Activated CD4-positive, alpha-beta T cell treated with anti-CD3 and anti-CD28 coated beads for 36 hours (primary cell): ENCODE results near the gene SLC25A21. TPM values are rescaled to one million over a fixed set of nuclear protein-coding genes. Genes with fewer than 3 reads are reported as not detected.

ENCODE experiments used
- ATAC-seq: fragments of 200-7000 bp; cut with Tn5 transposase; one replicate; pipeline ENCODE4 v1.10.0; 2021; ENCODE audit warnings: mild to moderate bottlenecking, moderate library complexity
- CTCF ChIA-PET: fragments of 350-600 bp; sonication (Branson Sonifier 250); formaldehyde crosslinking; loops from one replicate; lab custom pipeline; 2021; ENCODE audit warnings: antibody characterized with exemption; lab: Charles Lee
- POLR2A ChIA-PET: fragments of 350-600 bp; sonication (Branson Sonifier 250); formaldehyde crosslinking; loops from one replicate; lab custom pipeline; 2021; ENCODE audit warnings: antibody characterized with exemption, inconsistent platforms; lab: Charles Lee
- DNase-seq: peaks from one replicate; pipeline ENCODE4 v3.0.0-alpha.2; 2020
- H3K27ac Mint-ChIP-seq: one replicate; pipeline ENCODE4 v1.8.0; 2021; ENCODE audit warnings: mixed read lengths
- H3K27me3 Mint-ChIP-seq: one replicate; pipeline ENCODE4 v1.8.0; 2021; ENCODE audit warnings: mixed read lengths
- H3K36me3 Mint-ChIP-seq: one replicate; pipeline ENCODE4 v1.8.0; 2021; ENCODE audit warnings: low read depth, mixed read lengths
- H3K4me1 Mint-ChIP-seq: one replicate; pipeline ENCODE4 v1.8.0; 2021; ENCODE audit warnings: mixed read lengths
- H3K4me3 Mint-ChIP-seq: one replicate; pipeline ENCODE4 v1.8.0; 2021; ENCODE audit warnings: mild to moderate bottlenecking, moderate library complexity, mixed read lengths
- H3K9me3 Mint-ChIP-seq: one replicate; pipeline ENCODE4 v1.8.0; 2021; ENCODE audit warnings: low read depth, mixed read lengths
- intact Hi-C, 2 experiments: fragments of 100-400 bp; cut with DNase I in 1 of 2; cut with micrococcal nuclease in 1 of 2; formaldehyde crosslinking; loops; one replicate each; pipeline versions ENCODE4 v1.14.2 to v1.15.1; 2022 to 2024; cut with DNase I, micrococcal nuclease
- total RNA-seq, 2 experiments: library from RNA; stranded (reverse); gene quantifications; one replicate each; pipeline ENCODE4 v1.2.3, GENCODE V29; 2021

The SLC25A21 gene
- total RNA-seq, 2 experiments from 2014 or later, result not detected

DNA sequence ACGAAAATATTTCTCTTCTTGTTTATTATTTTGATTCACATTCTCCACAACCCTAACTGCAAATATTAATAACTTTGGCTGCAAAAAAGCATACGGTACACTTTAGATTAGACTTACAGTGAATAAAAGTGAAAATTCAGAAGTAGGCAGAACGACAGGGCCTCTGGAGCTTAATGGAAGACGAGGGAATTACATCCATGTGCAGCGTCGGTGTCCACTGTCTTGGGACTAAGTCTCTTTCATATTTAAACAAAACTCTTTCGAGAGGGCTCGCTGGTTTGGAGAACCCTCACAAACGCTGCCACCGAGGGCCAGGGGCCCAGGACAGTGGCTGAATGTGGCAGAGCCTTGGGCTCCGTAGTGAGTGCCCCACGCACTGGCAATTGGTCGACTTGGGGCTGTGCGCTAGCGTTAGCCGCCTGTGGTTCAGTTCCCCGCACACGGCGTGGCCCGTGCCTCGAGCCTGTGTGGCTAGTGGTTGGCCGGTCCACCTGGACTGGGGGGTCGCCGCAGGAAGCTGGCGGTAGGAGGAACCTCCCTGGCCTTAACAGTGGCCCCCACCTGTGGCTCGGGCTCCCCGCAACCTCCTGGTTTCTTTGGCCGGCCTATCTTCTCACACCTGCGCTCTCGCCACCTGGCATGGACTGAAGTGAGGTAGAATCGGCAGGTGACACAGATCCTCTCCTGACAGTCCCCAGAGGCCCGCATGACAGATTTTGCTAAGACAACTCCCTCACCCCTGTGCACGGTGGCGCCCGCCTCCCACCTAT, 511.5 kb downstream of the SLC25A21 start:
- H3K4me1 Mint-ChIP-seq, result peaks cover 52% of the 10 kb centered on the region
- DNase-seq (peak; percentile 6), ATAC-seq (no peak)
- peaks cover 89% of the 10 kb centered on the region for H3K27me3 Mint-ChIP-seq
- CTCF ChIA-PET, result interaction anchor here (0.5 to 1.0 kb wide), 2 partner anchors 8 to 1491 kb away, joined by 3 read pairs; no protein-coding TSS in a partner anchor
- intact Hi-C loops, result loop anchor here in 1 of 2 experiments (5.0 kb wide), 1 partner anchor 931 kb away; no protein-coding TSS in a partner anchor
- H3K36me3 Mint-ChIP-seq, result peaks cover 2% of the 10 kb centered on the region
- peak overlapping the region; percentile 11 for H3K4me3 Mint-ChIP-seq
- no peaks in the 10 kb centered on the region for H3K9me3 Mint-ChIP-seq
- POLR2A ChIA-PET, result no interaction called here
- no peak overlapping the region for H3K27ac Mint-ChIP-seq

GRCh38 chr14:36659822-36660735, 512.3 kb downstream of the SLC25A21 start:
- CTCF ChIA-PET, result interaction anchor here (1.0 to 1.4 kb wide), 2 partner anchors 9 to 11 kb away, joined by 3 read pairs; no protein-coding TSS in a partner anchor
- Mint-ChIP-seq H3K27me3 (peaks cover 89% of the 10 kb centered on the region), H3K36me3 (peaks cover 2% of the 10 kb centered on the region), H3K9me3 (no peaks in the 10 kb centered on the region), H3K27ac (no peak overlapping the region), H3K4me3 (no peak overlapping the region), H3K4me1 (peaks cover 54% of the 10 kb centered on the region)
- DNase-seq, result no peak
- POLR2A ChIA-PET, result no interaction called here
- intact Hi-C loops, result loop anchor here (2.0 to 5.0 kb wide), 3 partner anchors 141 to 932 kb away; no protein-coding TSS in a partner anchor
- ATAC-seq, result no peak

GRCh38 chr14:36659010-36659821, 513.2 kb downstream of the SLC25A21 start:
- intact Hi-C loops, result loop anchor here (2.0 to 5.0 kb wide), 2 partner anchors 140 to 283 kb away; no protein-coding TSS in a partner anchor
- no peak overlapping the region for H3K4me3 Mint-ChIP-seq
- no peak for DNase-seq
- ChIA-PET POLR2A (no interaction called here), CTCF (interaction anchor here (1.4 kb wide), 1 partner anchor 10 kb away, joined by 3 read pairs; no protein-coding TSS in a partner anchor)
- H3K27me3 Mint-ChIP-seq, result peaks cover 91% of the 10 kb centered on the region
- peaks cover 54% of the 10 kb centered on the region for H3K4me1 Mint-ChIP-seq
- no peak for ATAC-seq
- peaks cover 2% of the 10 kb centered on the region for H3K36me3 Mint-ChIP-seq
- no peaks in the 10 kb centered on the region for H3K9me3 Mint-ChIP-seq
- H3K27ac Mint-ChIP-seq, result no peak overlapping the region

DNA sequence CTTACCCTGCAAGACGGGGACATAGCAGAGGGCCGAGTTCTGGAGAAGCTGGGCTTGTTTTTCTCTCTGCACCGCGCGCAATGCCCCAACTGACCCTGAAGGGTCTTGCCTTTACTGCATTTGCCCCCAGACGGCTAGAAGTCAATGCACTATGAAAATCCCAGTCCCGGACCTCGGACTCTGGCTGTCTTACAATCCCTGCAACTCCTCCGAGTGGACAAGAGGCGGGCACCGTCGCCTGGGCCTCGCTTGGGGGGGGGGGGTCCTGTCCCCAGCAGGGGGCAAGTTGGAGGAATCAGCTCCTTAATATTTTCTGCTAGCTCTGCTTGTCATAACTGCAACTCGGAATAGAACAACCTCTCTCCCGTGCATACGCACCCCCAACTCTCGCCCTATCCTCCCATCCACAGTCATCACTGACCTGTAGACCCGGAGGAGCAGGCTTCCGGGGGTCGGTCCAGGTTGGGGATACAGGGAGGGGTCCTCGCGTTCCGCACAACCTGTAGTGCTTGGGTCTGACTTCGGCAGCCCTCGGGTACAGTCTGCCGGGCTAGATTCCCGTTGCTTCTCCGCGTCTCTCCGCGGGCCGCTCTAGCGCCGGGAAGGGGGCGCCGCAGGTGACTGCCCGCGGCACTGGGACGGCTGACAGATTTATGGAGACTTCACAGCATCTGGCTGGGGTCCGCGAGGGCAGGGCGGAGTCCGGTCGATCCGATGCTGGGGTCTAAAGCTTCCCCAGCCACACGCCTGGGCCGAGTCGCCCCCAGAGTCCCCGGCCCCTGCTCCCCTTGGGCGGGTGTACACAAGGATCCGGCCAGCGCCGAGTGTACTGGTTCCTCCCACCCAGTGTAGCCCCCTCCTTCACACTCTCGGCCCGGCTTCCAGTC, 514.0 kb downstream of the SLC25A21 start:
- POLR2A ChIA-PET, result interaction anchor here (0.6 kb wide), 1 partner anchor 931 kb away, joined by 6 read pairs; no protein-coding TSS in a partner anchor
- Mint-ChIP-seq H3K4me3 (no peak overlapping the region), H3K36me3 (peaks cover 2% of the 10 kb centered on the region)

GRCh38 chr14:36657399-36658122, 514.8 kb downstream of the SLC25A21 start:
- ChIA-PET POLR2A (interaction anchor here (0.6 to 0.7 kb wide), 2 partner anchors 34 to 932 kb away, joined by 4 to 6 read pairs; no protein-coding TSS in a partner anchor), CTCF (interaction anchor here (0.6 to 1.7 kb wide), 3 partner anchors 12 to 1592 kb away, joined by 3 to 9 read pairs (median 3); no protein-coding TSS in a partner anchor)
- Mint-ChIP-seq H3K36me3 (peaks cover 2% of the 10 kb centered on the region), H3K4me1 (peaks cover 39% of the 10 kb centered on the region), H3K27me3 (peaks cover 89% of the 10 kb centered on the region), H3K27ac (no peak overlapping the region), H3K9me3 (no peaks in the 10 kb centered on the region), H3K4me3 (peak overlapping the region; percentile 15)
- DNase-seq (peak; percentile 23), ATAC-seq (no peak)
- intact Hi-C loops, result loop anchor here (2.0 to 5.0 kb wide), 6 partner anchors 75 to 935 kb away; partner anchors contain the start of gene NKX2-8 (in 1 of the 2)

More for the DNA sequence above, 514.0 kb downstream of the SLC25A21 start:
- CTCF ChIA-PET, result interaction anchor here (0.6 to 1.1 kb wide), 2 partner anchors 11 to 1591 kb away, joined by 3 read pairs; no protein-coding TSS in a partner anchor
- H3K9me3 Mint-ChIP-seq, result no peaks in the 10 kb centered on the region
- H3K4me1 Mint-ChIP-seq, result peaks cover 46% of the 10 kb centered on the region
- H3K27ac Mint-ChIP-seq, result no peak overlapping the region
- peaks cover 89% of the 10 kb centered on the region for H3K27me3 Mint-ChIP-seq
- intact Hi-C loops, result loop anchor here (2.0 to 5.0 kb wide), 2 partner anchors 140 to 284 kb away; no protein-coding TSS in a partner anchor
- ATAC-seq (no peak), DNase-seq (peak; percentile 7)

DNA sequence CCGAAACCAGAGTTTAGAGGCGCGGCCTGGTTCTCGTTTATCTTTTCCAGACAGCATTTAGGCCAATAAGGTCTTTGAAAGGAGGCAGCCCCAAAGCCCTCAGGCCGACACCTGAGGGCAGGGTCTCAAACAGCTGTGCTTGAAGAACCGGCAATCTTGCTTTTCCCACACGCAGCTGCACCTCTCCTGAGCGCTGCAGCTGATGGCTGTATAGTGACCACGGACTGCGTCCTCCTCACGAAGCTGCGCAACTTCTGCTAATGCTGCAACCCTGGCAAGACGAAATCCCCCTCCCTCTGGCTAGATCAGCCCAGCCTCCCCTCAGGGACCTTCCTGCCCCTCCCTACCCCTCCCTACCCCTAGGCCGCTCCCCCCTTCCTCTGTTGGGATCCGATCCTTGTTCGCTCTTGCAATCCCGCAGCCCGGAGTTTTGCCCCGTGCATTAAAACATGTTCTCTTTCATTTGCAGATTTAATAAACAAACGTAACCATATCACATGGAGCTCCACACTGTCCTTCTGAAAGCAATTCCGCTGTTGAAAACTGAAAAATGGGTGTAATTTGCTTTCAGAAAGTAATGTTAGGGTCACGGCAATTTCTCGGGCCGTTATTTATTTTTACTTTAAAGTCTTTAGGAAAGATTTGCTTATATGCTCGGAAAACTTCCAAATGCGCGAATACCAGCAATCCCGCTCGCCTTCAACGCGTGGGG, 515.6 kb downstream of the SLC25A21 start:
- DNase-seq (peak; percentile 10), ATAC-seq (no peak)
- H3K36me3 Mint-ChIP-seq, result peaks cover 2% of the 10 kb centered on the region
- ChIA-PET POLR2A (interaction anchor here (0.7 kb wide), 1 partner anchor 34 kb away, joined by 4 read pairs; no protein-coding TSS in a partner anchor), CTCF (interaction anchor here (0.6 to 1.7 kb wide), 7 partner anchors 10 to 1273 kb away, joined by 3 to 9 read pairs (median 3); no protein-coding TSS in a partner anchor)
- peak overlapping the region; percentile 15 for H3K4me3 Mint-ChIP-seq
- H3K27ac Mint-ChIP-seq, result no peak overlapping the region
- H3K4me1 Mint-ChIP-seq, result peaks cover 32% of the 10 kb centered on the region
- no peaks in the 10 kb centered on the region for H3K9me3 Mint-ChIP-seq
- intact Hi-C loops, result loop anchor here (2.0 to 5.0 kb wide), 5 partner anchors 74 to 936 kb away; partner anchors contain the start of gene NKX2-8 (in 1 of the 2)
- peaks cover 86% of the 10 kb centered on the region for H3K27me3 Mint-ChIP-seq

- Mint-ChIP-seq H3K9me3 (no peaks in the 10 kb centered on the region), H3K27ac (no peak overlapping the region), H3K4me3 (no peak overlapping the region), H3K36me3 (no peaks in the 10 kb centered on the region), H3K27me3 (peaks cover 80% of the 10 kb centered on the region), H3K4me1 (peaks cover 26% of the 10 kb centered on the region)
- CTCF ChIA-PET, result interaction anchor here (0.6 to 1.7 kb wide), 6 partner anchors 10 to 131 kb away, joined by 3 to 9 read pairs (median 3); no protein-coding TSS in a partner anchor
- intact Hi-C loops, result loop anchor here (1.0 to 5.0 kb wide), 6 partner anchors 73 to 937 kb away; partner anchors contain the start of gene NKX2-8 (in 1 of the 2)
- DNase-seq (peak; percentile 69), ATAC-seq (peak; percentile 58)
- POLR2A ChIA-PET, result no interaction called here
Observed at GRCh38 chr14:36655963-36656686, 516.3 kb downstream of the SLC25A21 start.

DNA sequence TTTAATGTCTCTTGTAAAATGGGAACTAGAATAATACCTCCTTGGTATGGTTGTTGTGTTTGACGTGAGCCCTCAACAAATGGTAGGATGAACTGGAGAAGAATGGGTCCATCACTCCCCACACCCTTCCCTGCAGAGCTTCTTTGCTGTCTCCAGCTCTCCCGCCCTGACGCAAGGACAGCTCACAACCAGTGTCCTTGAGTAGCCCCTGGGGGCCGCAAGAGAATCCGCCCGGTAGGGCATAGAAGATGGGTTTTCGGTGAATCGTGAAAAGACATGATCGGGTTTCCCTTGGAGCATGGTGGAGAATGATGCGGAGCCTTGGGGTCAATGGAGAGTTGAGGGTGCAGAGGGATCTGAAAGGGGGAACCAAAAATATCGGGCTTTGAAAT, 516.8 kb downstream of the SLC25A21 start:
- peaks cover 23% of the 10 kb centered on the region for H3K4me1 Mint-ChIP-seq
- H3K36me3 Mint-ChIP-seq, result no peaks in the 10 kb centered on the region
- H3K4me3 Mint-ChIP-seq, result no peak overlapping the region
- ChIA-PET POLR2A (no interaction called here), CTCF (interaction anchor here (0.7 to 1.0 kb wide), 2 partner anchors 15 to 68 kb away, joined by 3 to 5 read pairs; no protein-coding TSS in a partner anchor)
- H3K27ac Mint-ChIP-seq, result no peak overlapping the region
- peaks cover 75% of the 10 kb centered on the region for H3K27me3 Mint-ChIP-seq
- no peaks in the 10 kb centered on the region for H3K9me3 Mint-ChIP-seq
- no peak for DNase-seq
- ATAC-seq, result no peak
- intact Hi-C loops, result loop anchor here in 1 of 2 experiments (1.0 to 5.0 kb wide), 2 partner anchors 131 to 287 kb away; no protein-coding TSS in a partner anchor
